Activated CD8-positive, alpha-beta T cell treated with anti-CD3 and anti-CD28 coated beads, Interleukin-2, amount 10 ng/mL, durations not matched to agents 7 days and 5 days (primary cell): ENCODE data around the gene COL17A1. TPM values are rescaled to one million over a fixed set of nuclear protein-coding genes. Genes with fewer than 3 reads are reported as not detected.

Experiments used
- ATAC-seq: fragments of 150-1000 bp; cut with Tn5 transposase; one replicate; pipeline ENCODE4 v1.10.0; 2021; ENCODE audit warnings: moderate library complexity
- CTCF ChIA-PET: fragments of 350-600 bp; sonication (Branson Sonifier 250); formaldehyde crosslinking; loops from one replicate; lab custom pipeline; 2021; ENCODE audit warnings: antibody characterized with exemption; lab: Charles Lee
- POLR2A ChIA-PET: fragments of 350-600 bp; sonication (Branson Sonifier 250); formaldehyde crosslinking; loops from one replicate; lab custom pipeline; 2021; ENCODE audit warnings: antibody characterized with exemption; lab: Charles Lee
- DNase-seq: peaks from one replicate; pipeline ENCODE4 v3.0.0-alpha.2; 2020
- H3K27ac Mint-ChIP-seq: one replicate; pipeline ENCODE4 v1.8.0; 2021; ENCODE audit warnings: mild to moderate bottlenecking, mixed read lengths
- H3K27me3 Mint-ChIP-seq: one replicate; pipeline ENCODE4 v1.8.0; 2021; ENCODE audit warnings: low read depth, mixed read lengths
- H3K36me3 Mint-ChIP-seq: one replicate; pipeline ENCODE4 v1.8.0; 2021; ENCODE audit warnings: low read depth, mixed read lengths
- H3K4me1 Mint-ChIP-seq: one replicate; pipeline ENCODE4 v1.8.0; 2021; ENCODE audit warnings: low read depth, mixed read lengths
- H3K4me3 Mint-ChIP-seq: one replicate; pipeline ENCODE4 v1.8.0; 2021; ENCODE audit warnings: mild to moderate bottlenecking, mixed read lengths
- H3K9me3 Mint-ChIP-seq: one replicate; pipeline ENCODE4 v1.8.0; 2022; ENCODE audit warnings: mixed read lengths; ENCODE audit not compliant: insufficient read depth
- total RNA-seq, 2 experiments: library from RNA; stranded (reverse); gene quantifications; one replicate each; pipeline ENCODE4 v1.2.3, GENCODE V29; 2021

Gene COL17A1
- total RNA-seq, 2 experiments from 2014 or later: not detected

- ChIA-PET CTCF (interaction anchor here (1.0 kb wide), 1 partner anchor 72 kb away, joined by 4 read pairs; the partner anchor contains the start of gene SFR1), POLR2A (no interaction called here)
- Mint-ChIP-seq H3K27me3 (no peaks in the 10 kb centered on the region), H3K4me1 (no peaks in the 10 kb centered on the region), H3K36me3 (no peaks in the 10 kb centered on the region), H3K4me3 (no peak overlapping the region), H3K27ac (no peak overlapping the region), H3K9me3 (no peaks in the 10 kb centered on the region)
- no peak for ATAC-seq
- DNase-seq: no peak
These were observed 36.0 kb downstream of the COL17A1 start for GRCh38 chr10:104049504-104050250.

- POLR2A ChIA-PET: no interaction called here
- CTCF ChIA-PET: no interaction called here
- Mint-ChIP-seq H3K4me3 (no peak overlapping the region), H3K27me3 (peaks cover 3% of the 10 kb centered on the region), H3K36me3 (no peaks in the 10 kb centered on the region), H3K4me1 (no peaks in the 10 kb centered on the region), H3K9me3 (no peaks in the 10 kb centered on the region), H3K27ac (no peak overlapping the region)
- ATAC-seq: no peak
- DNase-seq: no peak
These were observed 39.0 kb downstream of the COL17A1 start for GRCh38 chr10:104046651-104047050.

GRCh38 chr10:104045151-104046089 is 40.3 kb downstream of the COL17A1 start:
- Mint-ChIP-seq H3K4me1 (no peaks in the 10 kb centered on the region), H3K36me3 (no peaks in the 10 kb centered on the region), H3K27me3 (peaks cover 3% of the 10 kb centered on the region), H3K9me3 (no peaks in the 10 kb centered on the region), H3K4me3 (no peak overlapping the region), H3K27ac (no peak overlapping the region)
- ATAC-seq (no peak), DNase-seq (no peak)
- ChIA-PET CTCF (no interaction called here), POLR2A (no interaction called here)

- H3K9me3 Mint-ChIP-seq: no peaks in the 10 kb centered on the region
- CTCF ChIA-PET: no interaction called here
- POLR2A ChIA-PET: no interaction called here
- H3K27me3 Mint-ChIP-seq: peaks cover 3% of the 10 kb centered on the region
- no peak for DNase-seq
- no peak overlapping the region for H3K27ac Mint-ChIP-seq
- no peaks in the 10 kb centered on the region for H3K4me1 Mint-ChIP-seq
- H3K36me3 Mint-ChIP-seq: no peaks in the 10 kb centered on the region
- no peak overlapping the region for H3K4me3 Mint-ChIP-seq
- ATAC-seq: no peak
These were observed 41.8 kb downstream of the COL17A1 start for GRCh38 chr10:104043854-104044253.

GRCh38 chr10:104043185-104043830 is 42.4 kb downstream of the COL17A1 start:
- no peak overlapping the region for H3K4me3 Mint-ChIP-seq
- POLR2A ChIA-PET: no interaction called here
- no peaks in the 10 kb centered on the region for H3K9me3 Mint-ChIP-seq
- CTCF ChIA-PET: no interaction called here
- peaks cover 3% of the 10 kb centered on the region for H3K27me3 Mint-ChIP-seq
- no peak overlapping the region for H3K27ac Mint-ChIP-seq
- no peaks in the 10 kb centered on the region for H3K36me3 Mint-ChIP-seq
- ATAC-seq (no peak), DNase-seq (no peak)
- no peaks in the 10 kb centered on the region for H3K4me1 Mint-ChIP-seq

- Mint-ChIP-seq H3K9me3 (no peaks in the 10 kb centered on the region), H3K4me1 (no peaks in the 10 kb centered on the region), H3K27ac (no peak overlapping the region), H3K4me3 (no peak overlapping the region), H3K27me3 (peaks cover 3% of the 10 kb centered on the region), H3K36me3 (no peaks in the 10 kb centered on the region)
- POLR2A ChIA-PET: no interaction called here
- no peak for DNase-seq
- no peak for ATAC-seq
- CTCF ChIA-PET: no interaction called here
These were observed 43.7 kb downstream of the COL17A1 start for GRCh38 chr10:104041891-104042535.

- H3K27me3 Mint-ChIP-seq: peaks cover 3% of the 10 kb centered on the region
- ChIA-PET POLR2A (no interaction called here), CTCF (interaction anchor here (1.0 kb wide), 1 partner anchor 41 kb away, joined by 3 read pairs; no protein-coding TSS in a partner anchor)
- ATAC-seq (no peak), DNase-seq (no peak)
- H3K27ac Mint-ChIP-seq: no peak overlapping the region
- H3K36me3 Mint-ChIP-seq: no peaks in the 10 kb centered on the region
- no peaks in the 10 kb centered on the region for H3K4me1 Mint-ChIP-seq
- no peaks in the 10 kb centered on the region for H3K9me3 Mint-ChIP-seq
- no peak overlapping the region for H3K4me3 Mint-ChIP-seq
These were observed 44.6 kb downstream of the COL17A1 start for GRCh38 chr10:104040862-104041789.

- Mint-ChIP-seq H3K9me3 (no peaks in the 10 kb centered on the region), H3K27ac (no peak overlapping the region), H3K4me3 (no peak overlapping the region), H3K36me3 (no peaks in the 10 kb centered on the region), H3K4me1 (no peaks in the 10 kb centered on the region), H3K27me3 (peaks cover 3% of the 10 kb centered on the region)
- DNase-seq (no peak), ATAC-seq (no peak)
- ChIA-PET CTCF (no interaction called here), POLR2A (no interaction called here)
These were observed 45.3 kb downstream of the COL17A1 start for GRCh38 chr10:104040382-104040781.

GRCh38 chr10:104038958-104039752 is 46.5 kb downstream of the COL17A1 start:
- H3K27me3 Mint-ChIP-seq: peaks cover 2% of the 10 kb centered on the region
- DNase-seq (no peak), ATAC-seq (no peak)
- no peaks in the 10 kb centered on the region for H3K36me3 Mint-ChIP-seq
- ChIA-PET POLR2A (interaction anchor here (0.6 kb wide), 1 partner anchor 61 kb away, joined by 3 read pairs; no protein-coding TSS in a partner anchor), CTCF (no interaction called here)
- no peaks in the 10 kb centered on the region for H3K9me3 Mint-ChIP-seq
- H3K4me3 Mint-ChIP-seq: no peak overlapping the region
- no peak overlapping the region for H3K27ac Mint-ChIP-seq
- no peaks in the 10 kb centered on the region for H3K4me1 Mint-ChIP-seq

- Mint-ChIP-seq H3K4me3 (no peak overlapping the region), H3K27ac (no peak overlapping the region), H3K27me3 (no peaks in the 10 kb centered on the region), H3K9me3 (no peaks in the 10 kb centered on the region), H3K36me3 (no peaks in the 10 kb centered on the region), H3K4me1 (no peaks in the 10 kb centered on the region)
- ChIA-PET POLR2A (no interaction called here), CTCF (no interaction called here)
- ATAC-seq (no peak), DNase-seq (no peak)
These were observed 47.1 kb downstream of the COL17A1 start for GRCh38 chr10:104038537-104038936.
